Endothelial cell of hepatic sinusoid (primary cell): ENCODE measurements around the gene GOLGA6L2.

ENCODE experiments used
- in situ Hi-C: cut with HindIII; loops from 2 replicates; pipeline ENCODE4 v1.10.0; 2017; ENCODE audit warnings: low sequenced_read_pairs

The GOLGA6L2 gene, protein sequence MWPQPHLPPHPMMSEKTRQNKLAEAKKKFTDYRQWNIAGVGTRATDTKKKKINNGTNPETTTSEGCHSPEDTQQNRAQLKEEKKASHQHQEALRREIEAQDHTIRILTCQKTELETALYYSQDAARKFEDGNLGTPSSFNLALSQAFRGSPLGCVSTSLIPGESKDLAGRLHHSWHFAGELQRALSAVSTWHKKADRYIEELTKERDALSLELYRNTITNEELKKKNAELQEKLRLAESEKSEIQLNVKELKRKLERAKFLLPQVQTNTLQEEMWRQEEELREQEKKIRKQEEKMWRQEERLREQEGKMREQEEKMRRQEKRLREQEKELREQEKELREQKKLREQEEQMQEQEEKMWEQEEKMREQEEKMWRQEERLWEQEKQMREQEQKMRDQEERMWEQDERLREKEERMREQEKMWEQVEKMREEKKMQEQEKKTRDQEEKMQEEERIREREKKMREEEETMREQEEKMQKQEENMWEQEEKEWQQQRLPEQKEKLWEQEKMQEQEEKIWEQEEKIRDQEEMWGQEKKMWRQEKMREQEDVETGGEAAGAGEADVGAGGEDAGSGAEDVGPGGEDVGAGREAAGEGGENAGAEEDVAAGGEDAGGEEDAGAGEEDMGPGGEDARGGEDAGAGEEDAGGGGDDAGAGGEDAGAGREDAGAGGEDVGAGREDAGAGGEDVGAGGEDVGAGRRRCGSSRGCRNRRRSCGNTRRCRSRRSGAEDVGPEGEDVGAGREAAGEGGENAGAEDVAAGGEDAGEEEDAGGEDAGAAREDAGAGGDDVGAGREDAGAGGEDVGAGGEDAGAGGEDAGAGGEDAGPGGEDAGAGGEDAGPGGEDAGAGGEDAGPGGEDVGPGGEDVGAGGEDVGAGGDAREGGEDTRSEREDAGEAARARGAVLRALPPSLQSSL

DNA sequence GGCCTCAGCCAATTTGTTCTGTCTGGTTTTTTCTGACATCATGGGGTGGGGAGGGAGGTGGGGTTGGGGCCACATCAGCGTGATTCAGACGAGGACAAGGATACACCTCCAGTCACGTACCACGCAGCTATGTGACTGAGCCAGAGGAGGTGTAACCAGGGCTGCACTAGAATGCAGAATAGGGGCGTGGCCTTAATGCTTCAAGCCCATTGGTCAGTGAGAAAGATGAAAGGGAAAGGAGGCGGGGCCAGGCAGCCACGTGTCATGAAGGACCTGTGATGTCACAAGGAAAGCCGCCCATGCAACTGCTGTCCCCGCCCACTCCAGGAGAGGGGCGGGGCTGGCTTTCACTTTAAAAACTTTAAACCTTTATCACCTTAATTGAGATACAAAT, at the start of gene GOLGA6L2:
Gene GOLGA6L2 (minus strand): TSS at position 137 of the 394 bp plus-strand sequence. CDS start 62 bp downstream, at position 75.
- in situ Hi-C loops, result no loop called here

DNA sequence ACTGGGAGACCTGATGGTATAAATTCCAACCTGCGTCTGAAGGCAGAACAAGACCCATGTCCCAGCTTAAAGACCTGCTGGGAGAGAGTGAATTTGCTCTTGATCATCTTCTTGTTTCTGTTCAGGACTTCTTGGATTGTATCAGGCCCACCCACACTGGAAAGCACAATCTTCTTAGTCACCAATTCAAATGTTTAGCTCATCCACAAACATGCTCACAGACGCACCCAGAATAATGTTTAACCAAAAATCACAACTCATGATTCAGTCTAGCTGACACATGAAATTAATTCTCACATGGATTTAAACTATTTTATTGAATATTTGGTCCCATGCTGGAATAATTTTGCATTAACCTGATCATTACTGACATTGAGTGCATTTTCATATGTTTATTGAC, 37.8 kb upstream of the GOLGA6L2 start:
- in situ Hi-C loops, result no loop called here

DNA sequence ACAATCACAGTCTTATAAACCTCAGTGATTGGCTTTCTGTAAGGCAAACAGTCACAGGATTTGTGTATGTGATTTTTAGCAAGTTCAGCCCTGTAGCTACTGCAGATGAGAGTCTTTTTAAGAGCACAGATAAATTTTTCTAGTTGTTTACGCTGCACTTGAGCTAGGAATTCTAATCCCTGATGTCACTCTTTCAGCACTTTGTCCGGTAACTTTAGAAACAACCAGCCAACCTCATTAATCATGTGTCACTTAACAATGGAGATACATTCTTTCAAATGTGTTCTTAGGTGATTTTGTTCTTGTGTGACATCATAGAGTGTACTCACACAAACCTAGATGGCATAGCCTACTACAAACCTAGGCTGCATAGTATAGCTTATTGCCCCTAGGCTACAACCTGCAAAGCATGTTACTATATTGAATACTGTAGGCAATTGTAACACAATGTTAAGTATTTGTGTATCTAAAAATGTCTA, 36.8 kb upstream of the GOLGA6L2 start:
- in situ Hi-C loops, result no loop called here

DNA sequence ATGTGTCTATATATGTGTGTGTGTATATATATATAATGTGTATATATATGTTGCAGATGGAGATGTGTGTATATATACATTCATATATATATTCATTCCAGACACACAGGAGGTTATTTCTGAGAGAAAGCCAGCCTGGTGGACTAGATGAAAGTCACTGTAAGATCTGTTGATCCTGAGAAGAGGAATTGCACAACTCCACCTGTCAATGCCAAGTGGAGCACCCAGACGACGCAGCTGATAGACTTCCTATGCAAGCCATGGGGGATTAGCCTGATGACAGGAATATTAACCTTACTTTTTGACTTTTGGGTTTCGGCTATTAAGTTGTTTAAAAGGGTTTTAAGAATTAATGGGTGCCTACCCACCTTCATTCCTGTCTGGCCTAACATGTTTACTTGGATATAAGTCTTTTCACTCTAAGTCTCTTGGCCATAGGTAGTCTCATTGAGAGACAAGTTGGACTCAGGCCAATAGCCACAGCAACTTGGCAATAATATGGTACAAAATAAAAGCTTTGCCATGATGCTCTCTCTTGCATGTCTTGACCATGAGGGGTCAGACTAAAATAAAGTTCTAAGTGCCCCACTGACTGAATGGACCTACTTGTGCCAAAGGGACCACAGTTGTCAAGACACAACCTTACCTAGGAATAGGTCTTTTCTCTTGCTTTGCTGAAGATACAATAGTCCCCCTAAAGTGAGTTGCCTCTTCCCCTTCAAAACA, 35.9 kb upstream of the GOLGA6L2 start:
- in situ Hi-C loops, result no loop called here

DNA sequence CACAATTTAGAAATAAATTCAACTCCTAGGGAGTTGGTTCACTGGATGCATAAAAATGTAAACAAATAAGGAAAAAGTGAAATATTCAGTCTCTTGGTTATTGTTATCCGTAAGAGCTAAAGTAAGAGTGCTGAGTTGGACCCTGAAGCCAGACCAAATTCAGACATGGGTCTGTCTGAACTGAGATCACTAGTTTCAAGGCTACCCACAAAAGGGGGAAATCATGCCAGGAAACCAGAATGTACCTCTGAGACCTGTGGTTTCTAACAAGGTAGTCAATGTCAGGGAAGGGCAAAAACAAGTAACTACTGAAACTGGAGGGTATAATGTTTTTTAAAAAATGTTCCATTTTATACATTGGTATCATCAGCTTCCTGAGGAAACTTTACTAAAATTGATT, 35.2 kb upstream of the GOLGA6L2 start:
- in situ Hi-C loops, result no loop called here

DNA sequence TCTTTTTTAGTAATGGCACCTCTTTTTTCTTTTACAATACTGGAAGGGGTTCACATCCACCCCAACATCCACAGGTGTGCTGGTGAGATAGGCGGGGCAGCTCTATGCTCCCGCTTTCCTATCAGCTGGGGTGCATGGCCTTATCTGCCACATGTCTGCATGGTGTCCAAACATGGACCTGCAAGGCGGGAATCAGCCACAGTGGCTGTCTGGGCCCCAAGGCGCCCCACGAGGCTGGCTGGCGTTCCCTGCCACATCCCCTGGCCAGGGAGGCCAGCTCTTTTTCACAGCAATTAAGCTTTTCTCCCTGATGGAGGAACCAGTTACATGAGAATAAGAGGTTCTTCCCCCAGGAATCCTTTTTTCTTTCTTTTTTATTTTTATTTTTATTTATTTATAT, 30.9 kb upstream of the GOLGA6L2 start:
- in situ Hi-C loops, result no loop called here

DNA sequence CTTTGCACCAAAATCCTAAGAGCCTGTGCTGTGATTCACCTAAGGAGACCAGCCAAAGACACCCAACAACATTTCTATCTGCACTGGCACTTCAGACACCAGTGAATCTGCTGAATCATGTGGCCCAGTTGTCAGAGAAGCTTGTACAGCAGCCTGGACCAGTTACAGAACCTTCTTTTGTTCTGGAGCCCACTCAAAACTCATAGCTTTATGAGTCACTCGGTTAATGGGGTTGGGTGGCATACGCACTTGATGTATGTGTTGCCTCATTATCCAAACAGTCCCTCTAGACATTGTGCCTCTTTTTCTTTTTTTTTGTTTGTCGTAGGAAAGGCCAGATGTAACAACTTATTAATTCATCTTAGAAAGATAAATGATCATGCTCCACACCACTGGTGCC, 25.6 kb upstream of the GOLGA6L2 start:
- in situ Hi-C loops, result loop anchor here (5.0 kb wide), 1 partner anchor 50 kb away; no protein-coding TSS in a partner anchor

DNA sequence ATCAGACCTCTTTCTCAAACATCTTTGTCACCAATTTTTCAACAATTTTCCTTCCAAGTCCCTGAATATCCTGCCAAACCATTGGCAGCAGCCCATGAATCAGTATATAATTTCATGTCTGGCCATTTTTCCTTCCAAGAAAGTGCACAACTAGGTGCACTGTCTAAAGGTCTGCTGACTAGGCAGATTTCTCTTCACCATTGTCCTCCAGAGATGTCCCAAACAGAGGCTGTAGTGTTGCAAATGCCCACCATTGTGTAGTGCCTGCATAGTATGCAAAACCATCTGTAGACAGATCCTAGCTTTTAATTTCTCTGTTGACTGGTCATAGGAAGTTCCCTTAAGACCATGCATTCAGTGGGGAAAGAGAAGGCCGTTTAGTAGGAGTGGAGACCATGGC, 25.0 kb upstream of the GOLGA6L2 start:
- in situ Hi-C loops, result loop anchor here (5.0 kb wide), 1 partner anchor 50 kb away; no protein-coding TSS in a partner anchor

DNA sequence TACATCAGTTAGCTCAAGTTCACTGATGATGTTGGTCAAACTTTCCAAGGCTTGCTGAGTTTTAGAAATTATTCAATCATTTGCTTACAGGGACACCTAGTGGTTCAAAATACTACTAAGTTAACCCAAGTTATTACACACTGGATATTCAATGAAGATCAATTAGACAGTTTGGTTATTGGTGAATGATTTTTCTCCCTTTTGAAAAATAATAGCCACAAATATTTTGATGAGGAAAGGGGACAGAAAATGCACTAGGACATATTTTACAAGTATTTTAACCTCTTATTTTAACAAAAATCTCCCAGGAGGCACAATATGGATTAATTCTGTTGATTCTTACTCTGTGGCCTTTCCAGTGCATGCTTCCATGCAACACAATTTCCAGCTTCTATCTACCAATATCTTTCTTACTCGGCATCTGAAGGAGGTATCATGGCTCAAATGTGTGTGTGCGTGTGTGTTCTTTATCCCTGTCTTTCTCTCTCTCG, 20.1 kb upstream of the GOLGA6L2 start:
- in situ Hi-C loops, result no loop called here

DNA sequence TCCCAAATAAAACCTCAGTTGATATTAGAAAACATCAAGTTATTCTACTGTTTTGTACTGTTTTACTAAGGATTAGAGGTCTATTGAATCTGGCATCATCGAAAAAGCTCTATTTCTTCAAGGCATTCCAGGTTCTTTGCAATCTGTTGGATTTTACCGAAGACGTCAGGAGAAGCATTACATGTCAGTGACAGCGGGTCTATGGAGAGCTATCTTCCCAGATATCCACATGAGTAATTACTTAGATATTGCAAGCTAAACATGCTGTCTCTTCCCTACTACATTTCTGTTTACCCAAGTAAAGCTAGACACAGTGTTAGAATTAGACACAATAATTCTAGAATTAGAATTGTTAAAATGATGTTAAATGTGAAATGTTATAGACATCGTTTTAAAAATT, 10.8 kb upstream of the GOLGA6L2 start:
- in situ Hi-C loops, result no loop called here

DNA sequence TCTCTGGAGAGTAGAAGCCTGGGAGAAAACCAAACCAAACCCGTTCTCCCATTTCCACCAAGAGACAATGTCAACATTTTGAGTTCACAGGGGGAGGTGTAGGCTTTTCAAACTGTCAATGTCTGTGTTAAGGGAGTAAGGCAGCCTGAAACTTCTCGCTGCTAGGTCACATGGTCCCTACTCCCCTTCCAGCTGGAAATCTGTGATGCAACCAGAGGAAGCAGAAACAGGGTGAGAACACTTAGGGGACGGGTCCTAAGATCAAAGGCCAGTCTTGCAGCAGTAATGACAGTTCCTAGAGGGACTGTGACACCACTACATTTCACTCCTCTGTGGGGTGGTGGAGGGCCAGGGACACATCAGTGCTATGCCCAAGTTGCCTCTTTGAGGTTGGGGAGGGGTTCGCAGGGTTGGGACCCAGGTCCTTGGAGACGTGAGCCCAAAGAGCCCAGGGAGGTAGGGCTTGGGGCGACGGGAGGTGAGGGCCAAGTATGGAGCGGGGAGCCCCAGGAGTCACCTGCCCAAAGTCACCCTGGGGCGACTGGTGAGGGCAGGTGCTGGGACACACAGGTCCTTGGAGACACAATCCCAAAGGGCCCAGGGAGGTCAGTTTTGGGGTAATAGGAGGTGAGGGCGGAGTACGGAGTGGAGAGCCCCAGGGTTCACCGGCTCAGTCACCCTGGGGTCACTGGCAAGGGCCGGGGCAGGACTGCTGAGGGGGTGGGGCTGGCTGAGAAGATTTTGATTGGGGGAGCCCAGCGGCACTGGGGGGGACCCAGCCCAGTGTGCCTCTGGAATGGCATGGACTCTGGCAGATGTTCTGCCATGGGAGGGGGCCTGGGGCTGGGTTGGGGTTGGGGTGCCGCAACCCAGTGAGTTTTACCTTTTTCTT, 582 bp downstream of the GOLGA6L2 start:
- in situ Hi-C loops, result no loop called here

DNA sequence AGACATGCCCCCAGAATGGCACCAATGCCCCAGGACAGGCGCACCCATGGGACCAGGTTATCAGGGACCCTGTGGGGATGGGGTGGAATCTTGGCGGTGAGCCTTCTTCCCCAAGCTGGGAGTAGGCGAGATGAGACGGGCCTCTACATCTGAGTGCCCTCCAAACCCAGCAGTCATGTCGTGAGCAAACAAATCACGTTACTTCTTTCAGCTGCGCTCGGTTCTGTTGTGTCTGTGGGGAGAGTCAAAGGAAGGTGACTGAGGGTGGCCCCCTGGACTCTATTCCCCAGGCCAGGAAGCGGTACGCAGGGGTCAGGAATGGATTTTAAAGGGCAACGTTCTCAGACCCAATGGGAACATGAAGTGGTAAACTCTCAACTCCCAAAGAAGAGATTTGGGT, 2.8 kb downstream of the GOLGA6L2 start:
- in situ Hi-C loops, result no loop called here

DNA sequence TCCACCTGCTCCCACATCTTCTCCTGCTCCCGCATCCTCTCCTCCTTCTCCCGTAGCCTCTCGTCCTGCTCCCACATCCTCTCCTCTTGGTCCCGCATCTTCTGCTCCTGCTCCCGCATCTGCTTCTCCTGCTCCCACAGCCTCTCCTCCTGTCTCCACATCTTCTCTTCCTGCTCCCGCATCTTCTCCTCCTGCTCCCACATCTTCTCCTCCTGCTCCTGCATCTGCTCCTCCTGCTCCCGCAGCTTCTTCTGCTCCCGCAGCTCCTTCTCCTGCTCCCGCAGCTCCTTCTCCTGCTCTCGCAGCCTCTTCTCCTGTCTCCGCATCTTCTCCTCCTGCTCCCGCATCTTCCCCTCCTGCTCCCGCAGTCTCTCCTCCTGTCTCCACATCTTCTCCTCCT, 5.8 kb downstream of the GOLGA6L2 start:
- in situ Hi-C loops, result no loop called here

DNA sequence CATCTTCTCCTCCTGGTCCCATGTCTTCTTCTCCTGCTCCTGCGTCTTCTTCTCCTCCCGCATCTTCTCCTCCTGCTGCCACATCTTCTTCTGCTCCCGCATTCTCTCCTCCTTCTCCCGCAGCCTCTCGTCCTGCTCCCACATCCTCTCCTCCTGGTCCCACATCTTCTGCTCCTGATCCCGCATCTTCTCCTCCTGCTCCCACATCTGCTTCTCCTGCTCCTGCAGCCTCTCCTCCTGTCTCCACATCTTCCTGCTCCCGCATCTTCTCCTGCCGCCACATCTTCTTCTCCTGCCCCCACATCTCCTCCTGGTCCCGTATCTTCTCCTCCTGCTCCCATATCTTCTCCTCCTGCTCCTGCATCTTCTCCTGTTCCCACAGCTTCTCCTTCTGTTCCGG, 6.4 kb downstream of the GOLGA6L2 start:
- in situ Hi-C loops, result no loop called here

DNA sequence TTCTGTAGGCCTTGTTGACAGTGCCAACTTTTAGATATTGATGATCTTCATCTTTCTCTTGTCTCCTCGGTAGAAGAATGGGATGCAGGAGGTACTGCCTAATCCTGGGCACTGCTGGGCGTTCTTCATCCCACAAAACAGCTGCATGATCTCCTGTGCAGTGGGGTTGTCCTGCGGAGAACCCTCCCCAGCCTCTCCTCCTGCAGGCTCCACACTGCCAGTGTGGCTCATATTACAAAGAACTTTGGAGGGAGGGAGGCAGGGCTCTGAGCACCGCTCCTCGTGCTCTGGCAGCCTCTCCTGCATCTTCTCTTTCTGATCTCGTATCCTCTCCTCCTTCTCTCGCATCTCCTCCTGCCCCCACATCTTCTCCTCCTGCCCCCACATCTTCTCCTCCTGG, 7.5 kb downstream of the GOLGA6L2 start:
- in situ Hi-C loops, result no loop called here

DNA sequence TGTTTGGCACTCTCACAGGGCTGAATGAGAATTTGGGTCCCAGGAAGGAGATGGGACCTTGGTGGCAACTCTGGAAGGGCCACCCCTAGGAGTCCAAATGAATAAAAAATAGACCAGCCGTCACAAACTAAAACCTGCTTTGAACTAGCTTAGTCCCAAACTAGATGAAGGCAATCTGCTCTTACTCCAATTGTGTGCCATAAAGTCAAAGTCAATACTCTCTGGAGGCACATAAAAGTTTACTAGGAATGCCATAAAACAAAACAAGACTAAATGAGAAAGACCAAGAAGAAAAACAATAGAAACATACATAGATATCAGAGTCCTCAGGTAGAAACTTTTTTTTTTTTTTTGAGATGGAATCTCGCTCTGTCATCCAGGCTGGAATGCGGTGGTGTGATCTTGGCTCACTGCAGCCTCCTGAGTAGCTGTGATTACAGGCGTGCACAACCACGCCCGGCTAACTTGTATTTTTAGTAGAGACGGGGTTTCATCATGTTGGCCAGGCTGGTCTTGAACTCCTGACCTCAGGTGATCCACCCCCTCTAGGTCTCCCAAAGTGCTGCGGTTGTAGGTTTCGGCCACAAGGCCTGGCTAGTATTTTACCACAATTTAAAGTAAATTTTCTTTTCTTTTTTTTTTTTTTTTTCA, 8.1 kb downstream of the GOLGA6L2 start:
- in situ Hi-C loops, result no loop called here

DNA sequence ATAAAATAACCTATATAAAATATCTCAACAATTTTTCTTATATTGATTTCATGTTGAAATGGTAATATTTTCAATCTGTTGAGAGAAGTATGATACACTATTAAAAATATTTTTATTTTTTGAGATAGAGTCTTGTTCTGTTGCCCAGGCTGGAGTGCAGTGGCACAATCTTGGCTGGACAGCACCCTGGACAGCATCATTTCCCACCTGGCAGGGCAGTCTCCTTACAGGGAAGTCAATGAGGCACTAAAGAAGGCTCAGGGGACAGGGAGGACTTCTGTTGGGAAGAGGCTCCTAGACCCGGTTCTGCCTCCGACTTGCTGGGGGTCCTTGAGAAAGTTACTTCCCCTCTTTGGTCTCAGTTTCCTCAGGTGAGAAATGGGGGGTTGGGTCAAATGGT, 9.4 kb downstream of the GOLGA6L2 start:
- in situ Hi-C loops, result no loop called here

DNA sequence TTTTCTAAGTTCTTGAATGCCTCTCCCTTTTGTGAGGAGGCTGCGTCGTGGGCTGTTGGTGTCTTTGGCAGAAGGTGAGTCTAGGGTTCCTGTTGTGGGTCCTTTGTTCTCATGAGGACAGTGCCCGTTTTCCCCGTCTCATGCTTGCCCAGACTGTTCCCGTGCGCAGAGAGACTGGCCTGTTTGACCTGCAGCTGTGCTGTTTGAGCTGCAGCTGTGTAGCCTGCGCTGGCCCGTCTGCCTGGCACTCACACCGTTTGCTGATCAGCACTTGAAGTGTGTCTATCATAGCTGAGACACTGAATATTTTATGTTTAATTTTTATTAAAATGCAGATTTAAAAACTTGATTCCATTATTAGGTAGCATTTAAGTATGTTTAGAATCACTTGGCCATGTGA, 9.9 kb downstream of the GOLGA6L2 start:
- in situ Hi-C loops, result no loop called here

DNA sequence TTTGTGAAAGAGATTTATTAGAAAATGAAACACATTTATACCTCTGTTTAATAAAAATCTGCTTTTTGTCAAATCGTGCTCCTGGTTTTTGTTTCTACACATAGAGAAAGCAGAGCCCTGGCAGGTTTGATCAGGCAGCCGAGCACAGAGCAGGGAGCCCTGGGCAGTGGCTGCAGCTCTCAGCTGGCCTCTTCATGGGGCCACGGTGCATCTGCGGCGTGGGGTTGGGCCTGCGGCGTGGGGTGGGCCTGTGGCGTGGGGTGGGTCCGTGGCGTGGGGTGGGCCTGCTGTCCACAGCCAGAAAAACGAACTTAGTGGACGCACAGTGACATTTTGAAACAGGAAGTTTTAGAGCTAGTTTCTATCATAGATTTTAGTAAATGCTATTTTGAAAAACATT, 10.6 kb downstream of the GOLGA6L2 start:
- in situ Hi-C loops, result no loop called here
